Astrocyte of the hippocampus (primary cell): ENCODE data around the gene LCOR.
"Not testable (repeated sequence)": the region's sequence is repeated elsewhere in the genome, so short reads cannot be mapped to it uniquely, and the experiment has no call there.

Source experiments
- DNase-seq: peaks from one replicate; pipeline ENCODE4 v3.0.0; 2011; ENCODE audit warnings: low read depth, low spot score

Gene LCOR

GRCh38 chr10:96930469-96930868, 98.4 kb downstream of the LCOR start:
- no peak for DNase-seq

- DNase-seq, result no peak
Observed at GRCh38 chr10:96935148-96935547, 103.0 kb downstream of the LCOR start.

GRCh38 chr10:96935810-96936209, 103.7 kb downstream of the LCOR start:
- DNase-seq, result no peak

- not testable (repeated sequence) for DNase-seq
Observed at GRCh38 chr10:96943161-96943560, 111.1 kb downstream of the LCOR start.

- no peak for DNase-seq
Observed at GRCh38 chr10:96947036-96947435, 114.9 kb downstream of the LCOR start.

- DNase-seq, result no peak
Observed at GRCh38 chr10:96949039-96949683, 117.1 kb downstream of the LCOR start.

- DNase-seq, result no peak
Observed at GRCh38 chr10:96951954-96952353, 119.9 kb downstream of the LCOR start.

GRCh38 chr10:96955794-96956193, 123.7 kb downstream of the LCOR start:
- no peak for DNase-seq

- DNase-seq, result no peak
Observed at GRCh38 chr10:96958071-96958470, 126.0 kb downstream of the LCOR start.

GRCh38 chr10:96959733-96960132, 127.6 kb downstream of the LCOR start:
- DNase-seq, result no peak

GRCh38 chr10:96960872-96961271, 128.8 kb downstream of the LCOR start:
- DNase-seq, result no peak

GRCh38 chr10:96964131-96964530, 132.0 kb downstream of the LCOR start:
- no peak for DNase-seq

GRCh38 chr10:96967847-96968246, 135.7 kb downstream of the LCOR start:
- peak; percentile 19 for DNase-seq

GRCh38 chr10:96968682-96969423, 136.8 kb downstream of the LCOR start:
- no peak for DNase-seq

GRCh38 chr10:96971324-96971723, 139.2 kb downstream of the LCOR start:
- DNase-seq, result no peak

- no peak for DNase-seq
Observed at GRCh38 chr10:96972264-96972663, 140.2 kb downstream of the LCOR start.

- no peak for DNase-seq
Observed at GRCh38 chr10:96973809-96974747, 142.0 kb downstream of the LCOR start.

GRCh38 chr10:96975136-96975535, 143.0 kb downstream of the LCOR start:
- no peak for DNase-seq

- no peak for DNase-seq
Observed at GRCh38 chr10:96978621-96979154, 146.6 kb downstream of the LCOR start.

- no peak for DNase-seq
Observed at GRCh38 chr10:96982149-96982930, 150.2 kb downstream of the LCOR start.

- DNase-seq, result no peak
Observed at GRCh38 chr10:96984541-96985131, 152.5 kb downstream of the LCOR start.
